ENCODE data around the gene BIRC7.
"Not testable (repeated sequence)": the region's sequence is repeated elsewhere in the genome, so short reads cannot be mapped to it uniquely, and the experiment has no call there.

BIRC7 gene

GRCh38 chr20:63216041-63216848, 19.5 kb upstream of the BIRC7 start, which contains the start of gene YTHDF1:
Gene YTHDF1 (minus strand): TSS chr20:63216131. CDS start chr20:63215892, 239 bp downstream.
- Mint-ChIP-seq H3K4me3 (peak within 1 kb of the TSS; percentile 97), H3K4me1 (peaks cover 40% of the 10 kb centered on the region), H3K36me3 (ENCODE audit: low read depth) (peaks cover 36% of the 10 kb centered on the region), H3K9me3 (no peaks in the 10 kb centered on the region), H3K27me3 (peaks cover 5% of the 10 kb centered on the region), H3K27ac (peak within 1 kb of the TSS; percentile 93)
- peak; percentile 94 for ATAC-seq
- peak; percentile 97 for DNase-seq

- no peaks in the 10 kb centered on the region for H3K9me3 Mint-ChIP-seq
- DNase-seq (no peak), ATAC-seq (no peak)
- peaks cover 39% of the 10 kb centered on the region for H3K4me1 Mint-ChIP-seq
- peak overlapping the region; percentile 97 for H3K4me3 Mint-ChIP-seq
- H3K36me3 Mint-ChIP-seq (ENCODE audit: low read depth): peaks cover 32% of the 10 kb centered on the region
- peaks cover 5% of the 10 kb centered on the region for H3K27me3 Mint-ChIP-seq
- H3K27ac Mint-ChIP-seq: peak overlapping the region; percentile 81
Observed at GRCh38 chr20:63216849-63217471, 18.7 kb upstream of the BIRC7 start.

DNA sequence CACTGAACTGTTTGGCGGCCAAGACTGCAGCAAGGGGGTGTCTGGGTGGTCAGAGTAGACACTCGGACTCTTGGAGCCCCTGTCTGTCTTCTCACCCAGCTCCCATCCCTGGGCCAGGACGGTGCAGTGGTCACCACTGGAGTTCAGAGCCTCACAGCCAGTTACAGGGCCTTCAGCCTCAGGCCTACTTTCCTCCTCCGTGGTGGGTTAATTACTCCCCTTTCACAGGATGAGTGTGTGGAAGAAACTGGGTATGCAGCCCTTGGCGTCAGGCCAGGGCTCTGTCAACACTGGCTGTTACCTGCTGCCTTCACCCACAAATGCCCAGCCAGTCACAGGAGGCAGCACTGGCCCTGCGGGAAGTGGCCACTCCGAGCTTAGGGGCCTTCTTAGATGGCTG, 18.0 kb upstream of the BIRC7 start:
- Mint-ChIP-seq H3K9me3 (no peaks in the 10 kb centered on the region), H3K27ac (no peak overlapping the region), H3K36me3 (ENCODE audit: low read depth) (peaks cover 25% of the 10 kb centered on the region), H3K4me1 (peaks cover 31% of the 10 kb centered on the region), H3K4me3 (no peak overlapping the region), H3K27me3 (peaks cover 5% of the 10 kb centered on the region)
- DNase-seq (no peak), ATAC-seq (no peak)

GRCh38 chr20:63218701-63219446, 16.8 kb upstream of the BIRC7 start:
- ATAC-seq (no peak), DNase-seq (no peak)
- Mint-ChIP-seq H3K4me3 (no peak overlapping the region), H3K27me3 (peaks cover 6% of the 10 kb centered on the region), H3K27ac (no peak overlapping the region), H3K9me3 (no peaks in the 10 kb centered on the region), H3K4me1 (peaks cover 21% of the 10 kb centered on the region), H3K36me3 (ENCODE audit: low read depth) (peaks cover 16% of the 10 kb centered on the region)

DNA sequence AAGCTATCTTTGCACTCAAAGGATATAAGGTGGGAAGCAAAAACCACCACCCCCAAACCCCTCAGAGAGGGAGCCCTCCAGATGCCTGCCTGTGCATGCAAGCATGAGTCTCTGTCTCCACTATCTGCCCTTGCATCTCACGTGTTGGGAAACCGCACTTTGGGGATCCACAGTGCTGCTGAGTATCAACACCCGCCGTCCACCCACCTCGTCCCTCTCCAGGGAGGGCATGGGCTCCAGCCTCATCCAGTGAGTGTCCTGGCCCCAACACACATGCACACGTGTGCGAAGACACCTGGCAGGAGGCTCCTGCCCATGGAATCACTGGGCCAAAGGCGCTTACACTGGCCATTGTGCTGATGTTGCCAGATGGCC, 16.3 kb upstream of the BIRC7 start:
- Mint-ChIP-seq H3K27ac (no peak overlapping the region), H3K27me3 (peaks cover 6% of the 10 kb centered on the region), H3K9me3 (no peaks in the 10 kb centered on the region), H3K4me1 (peaks cover 16% of the 10 kb centered on the region), H3K36me3 (ENCODE audit: low read depth) (peaks cover 10% of the 10 kb centered on the region), H3K4me3 (no peak overlapping the region)
- no peak for DNase-seq
- ATAC-seq: no peak

DNA sequence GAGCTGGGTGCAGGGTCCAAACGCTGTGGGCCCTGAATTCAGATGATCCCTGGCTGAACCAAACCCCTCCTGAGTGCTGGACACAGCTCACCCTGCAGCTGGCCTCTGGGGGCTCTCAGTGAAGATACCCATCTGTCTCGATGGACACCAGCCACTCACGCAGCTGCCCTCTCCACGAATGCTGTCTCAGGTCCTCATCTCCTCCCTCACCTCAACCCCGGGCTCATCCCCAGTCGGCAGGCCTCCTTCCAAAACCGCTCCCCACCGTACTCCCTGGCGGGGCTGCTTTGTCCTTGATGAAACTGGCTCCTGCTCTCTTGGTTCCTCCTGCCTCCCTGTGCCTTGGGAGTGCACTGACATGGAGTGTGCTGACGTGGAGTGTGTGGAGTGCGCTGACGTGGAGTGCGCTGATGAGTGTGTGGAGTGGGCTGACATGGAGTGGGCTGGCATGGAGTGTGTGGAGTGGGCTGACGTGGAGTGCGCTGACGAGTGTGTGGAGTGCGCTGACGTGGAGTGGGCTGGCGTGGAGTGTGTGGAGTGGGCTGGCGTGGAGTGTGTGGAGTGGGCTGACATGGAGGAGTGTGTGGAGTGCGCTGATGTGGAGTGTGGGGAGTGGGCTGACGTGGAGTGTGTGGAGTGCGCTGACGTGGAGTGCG, 15.7 kb upstream of the BIRC7 start:
- ATAC-seq (no peak), DNase-seq (no peak)
- no peak overlapping the region for H3K27ac Mint-ChIP-seq
- H3K36me3 Mint-ChIP-seq (ENCODE audit: low read depth): peaks cover 5% of the 10 kb centered on the region
- H3K4me3 Mint-ChIP-seq: no peak overlapping the region
- peaks cover 6% of the 10 kb centered on the region for H3K27me3 Mint-ChIP-seq
- H3K4me1 Mint-ChIP-seq: peaks cover 10% of the 10 kb centered on the region
- H3K9me3 Mint-ChIP-seq: no peaks in the 10 kb centered on the region

DNA sequence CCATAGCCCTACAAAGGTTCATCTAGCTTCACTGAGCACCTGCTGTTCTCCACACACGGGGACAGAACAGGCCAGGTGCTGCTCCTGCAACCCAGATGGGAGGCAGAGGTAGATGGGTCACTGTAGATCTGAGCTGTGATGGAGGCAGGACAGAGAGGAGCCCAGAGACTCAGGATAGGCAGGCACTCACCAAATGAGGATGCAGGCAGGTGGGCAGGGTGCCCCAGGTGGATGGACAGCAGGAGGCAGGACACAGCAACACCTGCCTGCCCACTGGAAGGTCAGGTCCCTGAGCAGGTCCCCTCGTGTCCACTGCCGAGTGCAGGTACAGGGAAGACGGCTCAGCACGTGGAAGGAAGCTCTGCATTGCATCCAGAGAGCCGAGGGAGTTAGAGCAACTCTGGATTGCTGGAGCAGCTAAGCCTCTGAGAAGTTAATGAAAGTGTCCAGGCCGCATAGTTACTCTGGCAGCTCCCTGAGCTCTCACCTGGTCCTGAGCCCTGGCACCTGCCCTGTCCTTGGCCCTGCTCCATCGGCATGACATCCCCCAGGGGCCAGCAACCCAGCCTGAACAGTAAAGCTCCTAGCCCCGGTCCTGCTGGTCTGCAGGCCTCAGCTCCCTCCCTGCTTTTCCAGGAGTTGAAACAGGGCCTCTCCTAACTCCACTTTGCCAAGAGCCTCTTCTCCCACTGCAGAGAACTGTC, 14.9 kb upstream of the BIRC7 start:
- no peak for DNase-seq
- Mint-ChIP-seq H3K4me1 (peaks cover 7% of the 10 kb centered on the region), H3K36me3 (ENCODE audit: low read depth) (no peaks in the 10 kb centered on the region), H3K9me3 (no peaks in the 10 kb centered on the region), H3K27ac (no peak overlapping the region), H3K4me3 (no peak overlapping the region), H3K27me3 (peaks cover 6% of the 10 kb centered on the region)
- ATAC-seq: no peak

GRCh38 chr20:63221400-63222053, 14.2 kb upstream of the BIRC7 start:
- not testable (repeated sequence) for H3K27ac Mint-ChIP-seq; ATAC-seq; DNase-seq; H3K4me1 Mint-ChIP-seq; H3K36me3 Mint-ChIP-seq (ENCODE audit: low read depth); H3K9me3 Mint-ChIP-seq; H3K4me3 Mint-ChIP-seq; H3K27me3 Mint-ChIP-seq

- Mint-ChIP-seq H3K27me3 (peaks cover 6% of the 10 kb centered on the region), H3K9me3 (no peaks in the 10 kb centered on the region), H3K27ac (no peak overlapping the region), H3K36me3 (ENCODE audit: low read depth) (no peaks in the 10 kb centered on the region), H3K4me1 (no peaks in the 10 kb centered on the region), H3K4me3 (no peak overlapping the region)
- no peak for DNase-seq
- no peak for ATAC-seq
Observed at GRCh38 chr20:63222541-63222940, 13.2 kb upstream of the BIRC7 start.

- Mint-ChIP-seq H3K27me3 (peaks cover 6% of the 10 kb centered on the region), H3K27ac (no peak overlapping the region), H3K9me3 (no peaks in the 10 kb centered on the region), H3K4me3 (no peak overlapping the region), H3K4me1 (no peaks in the 10 kb centered on the region), H3K36me3 (ENCODE audit: low read depth) (no peaks in the 10 kb centered on the region)
- ATAC-seq: peak; percentile 41
- peak; percentile 57 for DNase-seq
Observed at GRCh38 chr20:63223121-63223825, 12.4 kb upstream of the BIRC7 start.

DNA sequence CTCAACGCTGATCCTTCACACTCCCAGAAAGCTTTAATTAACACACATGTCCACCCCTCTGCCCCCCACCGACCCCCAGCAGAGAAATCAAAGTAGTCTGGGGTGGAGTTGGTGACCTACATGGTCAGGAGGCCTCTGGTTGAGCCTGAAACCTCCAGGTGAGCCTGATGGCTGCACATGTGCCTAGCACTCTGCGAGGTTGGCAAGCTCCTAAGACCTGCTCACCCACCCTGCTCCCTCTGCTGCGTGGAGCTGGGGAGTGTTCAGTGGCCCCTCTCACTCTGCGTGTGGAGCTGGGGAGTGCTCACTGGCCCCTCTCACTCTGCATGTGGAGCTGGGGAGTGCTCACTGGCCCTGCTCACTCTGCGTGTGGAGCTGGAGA, 11.9 kb upstream of the BIRC7 start:
- Mint-ChIP-seq H3K9me3 (no peaks in the 10 kb centered on the region), H3K36me3 (ENCODE audit: low read depth) (no peaks in the 10 kb centered on the region), H3K27me3 (peaks cover 6% of the 10 kb centered on the region), H3K27ac (no peak overlapping the region), H3K4me3 (no peak overlapping the region), H3K4me1 (no peaks in the 10 kb centered on the region)
- no peak for DNase-seq
- no peak for ATAC-seq

- no peaks in the 10 kb centered on the region for H3K4me1 Mint-ChIP-seq
- H3K27me3 Mint-ChIP-seq: peaks cover 13% of the 10 kb centered on the region
- DNase-seq (no peak), ATAC-seq (no peak)
- H3K36me3 Mint-ChIP-seq (ENCODE audit: low read depth): no peaks in the 10 kb centered on the region
- H3K9me3 Mint-ChIP-seq: no peaks in the 10 kb centered on the region
- no peak overlapping the region for H3K4me3 Mint-ChIP-seq
- no peak overlapping the region for H3K27ac Mint-ChIP-seq
Observed at GRCh38 chr20:63224412-63225081, 11.2 kb upstream of the BIRC7 start.

DNA sequence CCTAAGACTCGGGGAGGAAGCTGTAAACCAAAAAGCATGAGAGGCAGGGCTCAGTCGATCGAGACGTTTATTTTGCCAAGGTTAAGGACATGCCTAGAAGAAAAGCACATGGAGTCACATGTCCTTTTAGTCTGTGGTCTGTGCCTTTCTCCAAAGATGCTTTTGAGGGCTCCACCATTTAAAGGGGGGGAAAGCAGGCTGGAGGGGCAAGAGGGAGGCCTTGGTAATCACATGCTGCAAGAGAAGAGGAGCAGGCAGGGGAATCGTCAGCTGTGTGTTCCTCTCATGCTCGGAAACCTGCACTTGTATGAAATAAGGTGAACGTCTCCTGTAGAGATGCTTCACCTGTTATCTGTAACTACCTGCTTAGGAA, 10.6 kb upstream of the BIRC7 start:
- no peaks in the 10 kb centered on the region for H3K36me3 Mint-ChIP-seq (ENCODE audit: low read depth)
- H3K27ac Mint-ChIP-seq: no peak overlapping the region
- ATAC-seq (no peak), DNase-seq (no peak)
- H3K4me3 Mint-ChIP-seq: no peak overlapping the region
- H3K9me3 Mint-ChIP-seq: no peaks in the 10 kb centered on the region
- H3K27me3 Mint-ChIP-seq: peaks cover 17% of the 10 kb centered on the region
- no peaks in the 10 kb centered on the region for H3K4me1 Mint-ChIP-seq

All from activated naive CD8-positive, alpha-beta T cell treated with anti-CD3 and anti-CD28 coated beads, Interleukin-2, amount 50 U/mL, for 24 hours (primary cell).